GM21447 (cell line): Measurements from ENCODE around the gene GLCE.

Experiments used
- ATAC-seq: cut with Tn5 transposase; IDR thresholded peaks from one replicate; pipeline ENCODE4 v1.9.1; 2021; ENCODE audit not compliant: unreplicated experiment

Gene GLCE

GRCh38 chr15:69316291-69316690 is 155.9 kb downstream of the GLCE start:
- ATAC-seq, result no peak

DNA sequence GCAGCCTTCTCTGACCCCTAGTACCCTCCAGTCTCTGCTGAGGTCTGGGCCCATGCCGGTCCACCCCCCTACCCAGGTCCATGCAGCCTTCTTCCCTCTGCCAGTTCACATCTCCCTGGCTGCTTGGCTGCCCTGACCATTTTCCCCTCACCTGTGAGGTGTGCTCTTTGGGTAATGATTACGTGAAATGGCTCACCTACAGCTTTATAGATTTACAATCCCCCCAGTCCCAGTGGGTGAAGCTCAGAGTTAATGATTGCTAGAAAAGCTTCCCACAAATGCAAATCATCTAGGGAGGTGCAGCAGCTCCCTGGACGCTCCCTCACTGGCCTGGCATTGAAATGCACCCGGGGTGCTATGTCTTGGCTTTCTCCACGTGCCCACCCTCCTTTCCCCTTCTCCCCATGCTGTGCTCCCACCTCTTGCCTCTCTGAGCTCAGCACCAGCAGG is 157.0 kb downstream of the GLCE start:
- ATAC-seq, result no peak

DNA sequence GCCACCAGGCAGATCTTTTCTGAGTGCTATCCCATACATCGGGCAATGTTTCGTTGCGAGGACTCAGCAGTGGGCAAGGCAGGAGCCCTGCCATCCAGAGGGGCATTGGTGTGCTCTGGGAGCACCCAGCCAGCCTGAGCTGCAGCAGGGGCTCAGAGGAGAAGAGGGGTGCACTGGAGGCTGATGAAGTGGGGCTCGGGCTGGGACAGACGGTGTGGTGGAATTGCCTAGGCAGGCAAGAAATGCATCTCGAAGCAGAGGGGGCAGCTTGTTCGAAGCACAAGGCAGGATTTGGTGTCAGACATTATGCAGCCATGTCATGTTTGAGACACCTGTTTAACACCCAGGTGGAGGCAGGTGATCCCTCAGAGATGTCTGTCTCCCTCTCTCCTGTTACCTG is 157.6 kb downstream of the GLCE start:
- no peak for ATAC-seq

- ATAC-seq, result no peak
Measured at GRCh38 chr15:69319384-69320375, 159.2 kb downstream of the GLCE start.

DNA sequence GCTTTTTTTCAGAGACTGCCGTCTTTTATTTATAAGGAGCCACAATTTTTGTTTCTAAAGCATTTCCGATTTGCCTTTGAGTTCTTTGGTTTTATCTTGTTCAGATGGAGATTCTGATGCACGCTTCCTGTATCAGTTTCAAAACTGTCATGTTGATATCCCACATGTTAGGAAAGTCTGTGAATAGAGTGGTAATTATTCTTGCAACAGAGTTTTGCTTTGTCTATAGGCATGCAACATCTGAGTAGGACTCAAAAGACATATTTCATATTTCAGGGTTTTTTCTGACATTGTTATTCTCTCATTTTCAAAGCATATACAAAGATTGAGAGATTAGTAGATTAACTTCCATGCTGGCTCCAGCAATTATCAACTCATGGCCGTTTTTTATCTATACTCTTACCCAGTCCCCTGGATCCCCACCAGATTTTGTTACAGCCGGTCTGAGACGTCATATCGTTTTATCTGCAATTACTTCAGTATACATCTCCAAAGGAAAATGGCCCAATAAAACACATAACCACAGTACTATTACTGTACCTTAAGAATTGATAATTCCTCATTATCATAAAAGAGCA is 160.6 kb downstream of the GLCE start:
- no peak for ATAC-seq
